ENCODE data around the gene EVI5L. TPM values are rescaled to one million over a fixed set of nuclear protein-coding genes. Genes with fewer than 3 reads are reported as not detected.

The EVI5L gene
- total and polyA plus RNA-seq, 2 donors (not counting 1 experiment from before 2014, with no cell fraction given): 10.4 to 16.5 TPM

DNA sequence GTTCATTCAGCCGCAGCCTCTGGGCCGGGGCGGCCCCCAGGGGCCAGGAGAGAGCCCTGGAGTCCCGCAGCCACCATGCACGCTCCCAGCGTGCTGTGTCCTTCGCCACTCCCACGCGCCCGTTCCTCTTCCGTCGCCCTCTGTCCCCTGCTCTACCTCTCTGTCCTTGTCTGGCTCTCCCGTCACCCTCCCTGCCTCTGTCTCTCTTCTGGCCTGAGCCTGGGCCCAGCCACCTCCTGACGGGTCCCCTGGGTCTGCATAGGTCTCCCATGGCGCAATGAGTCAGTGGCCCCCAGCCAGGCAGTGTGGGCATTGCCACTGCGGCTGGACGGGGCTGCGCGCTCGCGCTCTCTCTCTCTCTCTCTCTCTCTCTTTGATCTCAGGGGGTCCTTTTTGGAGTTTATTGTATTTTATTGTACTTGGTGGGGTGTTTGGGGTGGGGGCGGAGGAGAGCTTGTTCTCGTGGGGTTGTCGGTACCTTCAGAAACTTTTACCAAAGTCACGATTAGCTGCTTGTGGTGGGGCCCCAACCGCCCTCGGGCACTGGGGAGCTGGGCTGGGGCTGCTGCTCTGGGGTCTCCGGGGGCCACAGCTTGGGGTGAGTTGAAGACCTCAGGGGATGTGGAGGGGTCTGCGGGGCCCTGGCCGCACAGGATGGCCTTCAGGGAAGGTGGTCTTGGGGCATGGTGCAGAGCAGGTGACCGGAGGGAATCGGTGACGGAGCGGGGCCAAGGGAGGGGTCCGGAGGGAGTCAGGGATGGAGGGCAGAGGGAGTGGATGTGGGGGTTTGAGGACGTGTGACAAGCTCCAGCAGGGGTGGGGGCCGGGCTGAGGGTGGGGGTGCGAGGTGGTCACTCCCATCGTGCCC, 82.9 kb downstream of the EVI5L start:
- Histone ChIP-seq H3K79me2 (ENCODE audit: control insufficient read depth, insufficient read depth, low read length) (no peaks in the 10 kb centered on the region), H3K4me3 (replicated peaks in 1 of 4; ENCODE audit: control extremely low read depth in 1 of 4, insufficient read depth in 1 of 4, low read depth in 3 of 4, low read length in 4 of 4) (no peak overlapping the region), H3K9me3 (ENCODE audit: control insufficient read depth, insufficient read depth, low read depth, low read length) (no peaks in the 10 kb centered on the region), H3K4me2 (ENCODE audit: extremely low read depth, insufficient read depth, low read length) (no peak overlapping the region), H3K36me3 (ENCODE audit: control insufficient read depth, insufficient read depth, low read length) (peaks cover 19% of the 10 kb centered on the region), H3K27ac (ENCODE audit: insufficient read depth, low read length) (no peak overlapping the region), H2AFZ (ENCODE audit: low read length) (no peak overlapping the region), H3K27me3 (ENCODE audit: control insufficient read depth, insufficient read depth, low read length) (peaks cover 8% of the 10 kb centered on the region), H3K4me1 (ENCODE audit: control insufficient read depth, extremely low read depth, insufficient read depth, low read length) (peaks cover 8% of the 10 kb centered on the region), H4K20me1 (ENCODE audit: control insufficient read depth, extremely low read depth, insufficient read depth, low read length) (no peaks in the 10 kb centered on the region), H3K9ac (ENCODE audit: insufficient read depth, low read length) (no peak overlapping the region)
- TF ChIP-seq, protein P1, sequence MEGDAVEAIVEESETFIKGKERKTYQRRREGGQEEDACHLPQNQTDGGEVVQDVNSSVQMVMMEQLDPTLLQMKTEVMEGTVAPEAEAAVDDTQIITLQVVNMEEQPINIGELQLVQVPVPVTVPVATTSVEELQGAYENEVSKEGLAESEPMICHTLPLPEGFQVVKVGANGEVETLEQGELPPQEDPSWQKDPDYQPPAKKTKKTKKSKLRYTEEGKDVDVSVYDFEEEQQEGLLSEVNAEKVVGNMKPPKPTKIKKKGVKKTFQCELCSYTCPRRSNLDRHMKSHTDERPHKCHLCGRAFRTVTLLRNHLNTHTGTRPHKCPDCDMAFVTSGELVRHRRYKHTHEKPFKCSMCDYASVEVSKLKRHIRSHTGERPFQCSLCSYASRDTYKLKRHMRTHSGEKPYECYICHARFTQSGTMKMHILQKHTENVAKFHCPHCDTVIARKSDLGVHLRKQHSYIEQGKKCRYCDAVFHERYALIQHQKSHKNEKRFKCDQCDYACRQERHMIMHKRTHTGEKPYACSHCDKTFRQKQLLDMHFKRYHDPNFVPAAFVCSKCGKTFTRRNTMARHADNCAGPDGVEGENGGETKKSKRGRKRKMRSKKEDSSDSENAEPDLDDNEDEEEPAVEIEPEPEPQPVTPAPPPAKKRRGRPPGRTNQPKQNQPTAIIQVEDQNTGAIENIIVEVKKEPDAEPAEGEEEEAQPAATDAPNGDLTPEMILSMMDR (conservative IDR thresholded peaks at IDR 0.05 in 1 of 2, IDR thresholded peaks at IDR 0.05 in 1 of 2; ENCODE audit: low read depth in 1 of 2, low read length in 2 of 2): no peak
- no peak for TF ChIP-seq EZH2 (IDR thresholded peaks at IDR 0.05; ENCODE audit: low read length, missing control alignments)
- no peak for DNase-seq (ENCODE audit: low read depth in 2 of 2)

DNA sequence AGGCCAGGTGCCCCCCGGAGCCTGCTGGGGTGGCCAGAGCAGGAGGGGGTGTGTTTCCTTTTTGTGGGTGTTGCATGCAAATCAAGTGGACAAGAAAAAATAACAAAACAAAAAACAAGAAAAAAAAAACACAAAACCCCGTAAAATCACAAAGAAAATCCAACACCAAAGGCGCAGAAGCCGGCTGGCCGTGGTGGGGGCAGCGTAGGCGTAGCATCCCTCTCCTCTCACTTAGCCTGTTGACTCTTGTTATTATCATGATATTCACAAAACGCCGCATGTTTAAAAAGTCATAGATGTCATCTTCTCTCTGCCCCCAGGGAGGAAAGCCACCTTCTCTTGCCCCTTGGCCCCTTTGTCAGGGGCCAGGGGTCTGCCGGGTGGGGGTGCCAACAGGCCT, 83.6 kb downstream of the EVI5L start:
- H3K9me3 ChIP-seq (ENCODE audit: control insufficient read depth, insufficient read depth, low read depth, low read length): no peaks in the 10 kb centered on the region
- H4K20me1 ChIP-seq (ENCODE audit: control insufficient read depth, extremely low read depth, insufficient read depth, low read length): no peaks in the 10 kb centered on the region
- no peak overlapping the region for H3K27ac ChIP-seq (ENCODE audit: insufficient read depth, low read length)
- H3K27me3 ChIP-seq (ENCODE audit: control insufficient read depth, insufficient read depth, low read length): peaks cover 8% of the 10 kb centered on the region
- H2AFZ ChIP-seq (ENCODE audit: low read length): no peak overlapping the region
- H3K79me2 ChIP-seq (ENCODE audit: control insufficient read depth, insufficient read depth, low read length): no peaks in the 10 kb centered on the region
- TF ChIP-seq EZH2 (IDR thresholded peaks at IDR 0.05; ENCODE audit: low read length, missing control alignments): no peak
- TF ChIP-seq, protein P1 (conservative IDR thresholded peaks at IDR 0.05 in 1 of 2, IDR thresholded peaks at IDR 0.05 in 1 of 2; ENCODE audit: low read depth in 1 of 2, low read length in 2 of 2): no peak
- no peak for DNase-seq (ENCODE audit: low read depth in 2 of 2)
- peaks cover 19% of the 10 kb centered on the region for H3K36me3 ChIP-seq (ENCODE audit: control insufficient read depth, insufficient read depth, low read length)
- H3K4me1 ChIP-seq (ENCODE audit: control insufficient read depth, extremely low read depth, insufficient read depth, low read length): peaks cover 8% of the 10 kb centered on the region
- H3K4me3 ChIP-seq (replicated peaks in 1 of 4; ENCODE audit: control extremely low read depth in 1 of 4, insufficient read depth in 1 of 4, low read depth in 3 of 4, low read length in 4 of 4): no peak overlapping the region
- H3K4me2 ChIP-seq (ENCODE audit: extremely low read depth, insufficient read depth, low read length): no peak overlapping the region
- no peak overlapping the region for H3K9ac ChIP-seq (ENCODE audit: insufficient read depth, low read length)

DNA sequence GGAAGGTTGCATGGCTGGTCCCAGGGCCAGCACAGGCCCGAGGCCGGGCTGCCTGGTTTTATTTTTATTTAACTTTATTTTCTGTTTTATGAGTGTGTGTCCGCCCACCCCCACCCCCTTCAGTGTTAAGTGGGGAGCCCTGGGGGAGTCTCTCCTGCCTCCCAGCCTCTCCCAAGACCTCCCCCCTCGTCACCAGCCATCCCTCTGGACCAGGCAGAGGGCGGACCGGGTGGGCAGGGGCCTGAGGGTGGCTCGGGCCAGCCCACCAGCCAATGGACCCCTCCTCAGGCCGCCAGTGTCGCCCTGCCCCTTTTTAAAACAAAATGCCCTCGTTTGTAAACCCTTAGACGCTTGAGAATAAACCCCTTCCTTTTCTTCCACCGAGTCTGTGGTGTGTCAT, 84.1 kb downstream of the EVI5L start:
- no peak overlapping the region for H3K27ac ChIP-seq (ENCODE audit: insufficient read depth, low read length)
- H3K36me3 ChIP-seq (ENCODE audit: control insufficient read depth, insufficient read depth, low read length): peaks cover 17% of the 10 kb centered on the region
- H4K20me1 ChIP-seq (ENCODE audit: control insufficient read depth, extremely low read depth, insufficient read depth, low read length): no peaks in the 10 kb centered on the region
- DNase-seq (ENCODE audit: low read depth in 2 of 2): no peak
- no peak overlapping the region for H3K4me3 ChIP-seq (replicated peaks in 1 of 4; ENCODE audit: control extremely low read depth in 1 of 4, insufficient read depth in 1 of 4, low read depth in 3 of 4, low read length in 4 of 4)
- H3K4me2 ChIP-seq (ENCODE audit: extremely low read depth, insufficient read depth, low read length): no peak overlapping the region
- H3K4me1 ChIP-seq (ENCODE audit: control insufficient read depth, extremely low read depth, insufficient read depth, low read length): peaks cover 8% of the 10 kb centered on the region
- no peaks in the 10 kb centered on the region for H3K9me3 ChIP-seq (ENCODE audit: control insufficient read depth, insufficient read depth, low read depth, low read length)
- H2AFZ ChIP-seq (ENCODE audit: low read length): no peak overlapping the region
- no peak for TF ChIP-seq EZH2 (IDR thresholded peaks at IDR 0.05; ENCODE audit: low read length, missing control alignments)
- TF ChIP-seq, protein P1 (conservative IDR thresholded peaks at IDR 0.05 in 1 of 2, IDR thresholded peaks at IDR 0.05 in 1 of 2; ENCODE audit: low read depth in 1 of 2, low read length in 2 of 2): no peak
- no peaks in the 10 kb centered on the region for H3K79me2 ChIP-seq (ENCODE audit: control insufficient read depth, insufficient read depth, low read length)
- H3K27me3 ChIP-seq (ENCODE audit: control insufficient read depth, insufficient read depth, low read length): peaks cover 8% of the 10 kb centered on the region
- no peak overlapping the region for H3K9ac ChIP-seq (ENCODE audit: insufficient read depth, low read length)

Other genes starting within 250 kb of the EVI5L start
- not detected in 2 replicates for gene CAMSAP3, start 234.4 kb upstream of the EVI5L start, total RNA-seq
- gene CAMSAP3, start 234.4 kb upstream of the EVI5L start, polyA plus RNA-seq: not detected in 2 replicates
- gene XAB2, start 200.7 kb upstream of the EVI5L start, total RNA-seq: 19.0 and 28.2 TPM in 2 replicates
- 12.5 and 16.5 TPM in 2 replicates for gene XAB2, start 200.7 kb upstream of the EVI5L start, polyA plus RNA-seq
- gene PET100, start 200.4 kb upstream of the EVI5L start, total RNA-seq: 15.7 and 16.9 TPM in 2 replicates
- 37.5 and 38.8 TPM in 2 replicates for gene PET100, start 200.4 kb upstream of the EVI5L start, polyA plus RNA-seq
- gene PCP2, start 196.5 kb upstream of the EVI5L start, total RNA-seq: not detected in 2 replicates
- not detected in 2 replicates for gene PCP2, start 196.5 kb upstream of the EVI5L start, polyA plus RNA-seq
- gene STXBP2, start 193.1 kb upstream of the EVI5L start, total RNA-seq: 2.8 and 4.6 TPM in 2 replicates
- 4.6 and 5.3 TPM in 2 replicates for gene STXBP2, start 193.1 kb upstream of the EVI5L start, polyA plus RNA-seq
- gene RETN, start 161.2 kb upstream of the EVI5L start, total RNA-seq: not detected in 2 replicates
- gene RETN, start 161.2 kb upstream of the EVI5L start, polyA plus RNA-seq: not detected in 2 replicates
- gene MCEMP1, start 153.1 kb upstream of the EVI5L start, total RNA-seq: not detected in 2 replicates
- not detected in 2 replicates for gene MCEMP1, start 153.1 kb upstream of the EVI5L start, polyA plus RNA-seq
- gene TRAPPC5, start 149.4 kb upstream of the EVI5L start, total RNA-seq: 49.6 and 103 TPM in 2 replicates
- 19.4 and 22.2 TPM in 2 replicates for gene TRAPPC5, start 149.4 kb upstream of the EVI5L start, polyA plus RNA-seq
- not detected in 2 replicates for gene FCER2, start 128.1 kb upstream of the EVI5L start, total RNA-seq
- not detected in 2 replicates for gene FCER2, start 128.1 kb upstream of the EVI5L start, polyA plus RNA-seq
- gene CLEC4G, start 98.1 kb upstream of the EVI5L start, total RNA-seq: not detected in 2 replicates
- not detected in 2 replicates for gene CLEC4G, start 98.1 kb upstream of the EVI5L start, polyA plus RNA-seq
- gene CD209, start 82.7 kb upstream of the EVI5L start, total RNA-seq: not detected in 2 replicates
- gene CD209, start 82.7 kb upstream of the EVI5L start, polyA plus RNA-seq: not detected in 2 replicates
- not detected in 2 replicates for gene CLEC4M, start 67.0 kb upstream of the EVI5L start, total RNA-seq
- gene CLEC4M, start 67.0 kb upstream of the EVI5L start, polyA plus RNA-seq: not detected in 2 replicates
- gene PRR36, start 44.2 kb downstream of the EVI5L start, total RNA-seq: under 0.01 TPM in 1 of 2 replicates, not detected in the other
- gene PRR36, start 44.2 kb downstream of the EVI5L start, polyA plus RNA-seq: not detected in 2 replicates
- gene LRRC8E, start 58.3 kb downstream of the EVI5L start, total RNA-seq: 2.6 and 3.0 TPM in 2 replicates
- gene LRRC8E, start 58.3 kb downstream of the EVI5L start, polyA plus RNA-seq: 3.5 and 3.7 TPM in 2 replicates
- 8.7 and 10.4 TPM in 2 replicates for gene MAP2K7, start 73.7 kb downstream of the EVI5L start, total RNA-seq
- gene MAP2K7, start 73.7 kb downstream of the EVI5L start, polyA plus RNA-seq: 7.8 and 8.5 TPM in 2 replicates
- 1.0 and 1.3 TPM in 2 replicates for gene TGFBR3L, start 84.6 kb downstream of the EVI5L start, total RNA-seq
- gene TGFBR3L, start 84.6 kb downstream of the EVI5L start, polyA plus RNA-seq: 0.35 TPM in 1 of 2 replicates, not detected in the other
- gene SNAPC2, start 90.1 kb downstream of the EVI5L start, total RNA-seq: 11.4 and 12.8 TPM in 2 replicates
- 13.4 and 15.6 TPM in 2 replicates for gene SNAPC2, start 90.1 kb downstream of the EVI5L start, polyA plus RNA-seq
- 0.66 and 0.77 TPM in 2 replicates for gene CTXN1, start 95.9 kb downstream of the EVI5L start, total RNA-seq
- gene CTXN1, start 95.9 kb downstream of the EVI5L start, polyA plus RNA-seq: 0.85 and 1.1 TPM in 2 replicates
- gene TIMM44, start 113.4 kb downstream of the EVI5L start, total RNA-seq: 53.9 and 56.1 TPM in 2 replicates
- 29.5 and 32.3 TPM in 2 replicates for gene TIMM44, start 113.4 kb downstream of the EVI5L start, polyA plus RNA-seq
- gene ELAVL1, start 175.4 kb downstream of the EVI5L start, total RNA-seq: 12.6 and 15.2 TPM in 2 replicates
- gene ELAVL1, start 175.4 kb downstream of the EVI5L start, polyA plus RNA-seq: 61.6 and 87.7 TPM in 2 replicates
- gene CCL25, start 222.5 kb downstream of the EVI5L start, total RNA-seq: not detected in 2 replicates
- not detected in 2 replicates for gene CCL25, start 222.5 kb downstream of the EVI5L start, polyA plus RNA-seq